NB4 (cell line): Measurements from ENCODE around the gene ARHGAP5.

Source experiments
- POLR2A ChIP-seq: IDR thresholded peaks from 2 replicates; pipeline ENCODE4 v1.6.1; 2011; ENCODE audit warnings: mild to moderate bottlenecking; ENCODE audit not compliant: insufficient read length; ENCODE audit errors: extremely low read depth
- TF ChIP-seq, protein P1 (sequence below): IDR thresholded peaks from one replicate; pipeline ENCODE4 v1.5.1; 2012; ENCODE audit warnings: low read depth, low read length

DNA sequence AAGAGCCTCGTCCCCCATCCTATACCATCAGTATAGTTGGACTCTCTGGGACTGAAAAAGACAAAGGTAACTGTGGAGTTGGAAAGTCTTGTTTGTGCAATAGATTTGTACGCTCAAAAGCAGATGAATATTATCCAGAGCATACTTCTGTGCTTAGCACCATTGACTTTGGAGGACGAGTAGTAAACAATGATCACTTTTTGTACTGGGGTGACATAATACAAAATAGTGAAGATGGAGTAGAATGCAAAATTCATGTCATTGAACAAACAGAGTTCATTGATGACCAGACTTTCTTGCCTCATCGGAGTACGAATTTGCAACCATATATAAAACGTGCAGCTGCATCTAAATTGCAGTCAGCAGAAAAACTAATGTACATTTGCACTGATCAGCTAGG is 13.6 kb downstream of the ARHGAP5 start:
- TF ChIP-seq POLR2A, result no peak
- TF ChIP-seq, protein P1, sequence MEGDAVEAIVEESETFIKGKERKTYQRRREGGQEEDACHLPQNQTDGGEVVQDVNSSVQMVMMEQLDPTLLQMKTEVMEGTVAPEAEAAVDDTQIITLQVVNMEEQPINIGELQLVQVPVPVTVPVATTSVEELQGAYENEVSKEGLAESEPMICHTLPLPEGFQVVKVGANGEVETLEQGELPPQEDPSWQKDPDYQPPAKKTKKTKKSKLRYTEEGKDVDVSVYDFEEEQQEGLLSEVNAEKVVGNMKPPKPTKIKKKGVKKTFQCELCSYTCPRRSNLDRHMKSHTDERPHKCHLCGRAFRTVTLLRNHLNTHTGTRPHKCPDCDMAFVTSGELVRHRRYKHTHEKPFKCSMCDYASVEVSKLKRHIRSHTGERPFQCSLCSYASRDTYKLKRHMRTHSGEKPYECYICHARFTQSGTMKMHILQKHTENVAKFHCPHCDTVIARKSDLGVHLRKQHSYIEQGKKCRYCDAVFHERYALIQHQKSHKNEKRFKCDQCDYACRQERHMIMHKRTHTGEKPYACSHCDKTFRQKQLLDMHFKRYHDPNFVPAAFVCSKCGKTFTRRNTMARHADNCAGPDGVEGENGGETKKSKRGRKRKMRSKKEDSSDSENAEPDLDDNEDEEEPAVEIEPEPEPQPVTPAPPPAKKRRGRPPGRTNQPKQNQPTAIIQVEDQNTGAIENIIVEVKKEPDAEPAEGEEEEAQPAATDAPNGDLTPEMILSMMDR, result no peak
